H1 (cell line): Measurements from ENCODE around the gene ILK. TPM values are rescaled to one million over a fixed set of nuclear protein-coding genes. Genes with fewer than 3 reads are reported as not detected.

Source experiments
- CTCF ChIA-PET: fragments of 300-600 bp; sonication (Branson Sonifier 250); formaldehyde crosslinking; loops from one replicate; lab custom pipeline; 2021; ENCODE audit not compliant: partially characterized antibody; lab: Charles Lee
- POLR2A ChIA-PET: fragments of 300-600 bp; sonication (Branson Sonifier 250); formaldehyde crosslinking; loops from one replicate; lab custom pipeline; 2021; ENCODE audit warnings: inconsistent platforms; ENCODE audit not compliant: partially characterized antibody; lab: Charles Lee
- DNase-seq, 2 experiments: peaks; one replicate each; pipeline versions ENCODE4 v3.0.0 to v3.0.0-alpha.2; 2010 to 2022; ENCODE audit warnings: low spot score in 2 of 2, low read depth in 1 of 2, mixed read lengths in 1 of 2
- FAIRE-seq: peaks from 2 replicates; lab custom pipeline; 2011; peaks lifted over from hg19 to GRCh38; lab: Jason Lieb, UNC
- H2AFZ ChIP-seq: 2 replicates; pipeline ENCODE4 v1.8.1; 2012; ENCODE audit warnings: low read length, inconsistent platforms
- H2AK5ac ChIP-seq: 2 replicates; pipeline ENCODE4 v1.6.1; 2013; ENCODE audit warnings: low read depth, low read length
- H2BK120ac ChIP-seq: replicated peaks from 2 replicates; pipeline ENCODE3; 2013; ENCODE audit warnings: low read depth, low read length, inconsistent platforms
- H2BK12ac ChIP-seq: 2 replicates; pipeline ENCODE4 v1.6.1; 2013; ENCODE audit warnings: low read depth, low read length
- H2BK15ac ChIP-seq: 2 replicates; pipeline ENCODE4 v1.6.1; 2013; ENCODE audit warnings: low read length
- H2BK20ac ChIP-seq: 2 replicates; pipeline ENCODE4 v1.6.1; 2013; ENCODE audit warnings: low read length
- H2BK5ac ChIP-seq: 2 replicates; pipeline ENCODE4 v1.6.1; 2013; ENCODE audit warnings: low read depth, low read length
- H3K14ac ChIP-seq: 2 replicates; pipeline ENCODE4 v1.6.1; 2013; ENCODE audit warnings: inconsistent platforms; ENCODE audit not compliant: insufficient read length
- H3K18ac ChIP-seq: 2 replicates; pipeline ENCODE4 v1.6.1; 2013; ENCODE audit warnings: low read length; ENCODE audit errors: extremely low read depth
- H3K23ac ChIP-seq: 2 replicates; pipeline ENCODE4 v1.6.1; 2013; ENCODE audit warnings: inconsistent platforms; ENCODE audit not compliant: insufficient read length
- H3K23me2 ChIP-seq: 2 replicates; pipeline ENCODE4 v1.6.1; 2013; ENCODE audit warnings: low read depth, low read length
- H3K27ac ChIP-seq: 2 replicates; pipeline ENCODE4 v1.6.1; 2011; ENCODE audit warnings: low read depth, low read length, inconsistent platforms
- H3K27me3 ChIP-seq, 4 experiments: replicated peaks in 1 of 4; 1 replicate in 1 of 4; 2 replicates in 3 of 4; pipeline versions ENCODE4 v1.6.1 to v1.8.1; 2011 to 2013; ENCODE audit warnings: low read length in 3 of 4, mild to moderate bottlenecking in 3 of 4, inconsistent platforms in 2 of 4, mixed read lengths in 2 of 4, moderate library complexity in 1 of 4; ENCODE audit not compliant: control insufficient read depth in 3 of 4, insufficient read depth in 3 of 4; ENCODE audit errors: extremely low read depth in 1 of 4
- H3K36me3 ChIP-seq, 4 experiments: 2 replicates each; pipeline versions ENCODE4 v1.6.1 to v1.8.1; 2011 to 2013; ENCODE audit warnings: mild to moderate bottlenecking in 4 of 4, low read length in 3 of 4, moderate library complexity in 2 of 4, control low read depth in 1 of 4, inconsistent platforms in 1 of 4; ENCODE audit not compliant: insufficient read depth in 4 of 4, control insufficient read depth in 2 of 4
- H3K4ac ChIP-seq: replicated peaks from 2 replicates; pipeline ENCODE3; 2013; ENCODE audit warnings: low read length, low read depth, mixed read lengths, inconsistent platforms; ENCODE audit not compliant: insufficient read length
- H3K4me1 ChIP-seq, 4 experiments: replicated peaks in 1 of 4; 1 replicate in 1 of 4; 2 replicates in 3 of 4; pipeline versions ENCODE4 v1.6.1 to v1.8.1; 2011 to 2013; ENCODE audit warnings: low read length in 3 of 4, inconsistent platforms in 2 of 4, mixed read lengths in 1 of 4; ENCODE audit not compliant: insufficient read depth in 4 of 4, control insufficient read depth in 3 of 4
- H3K4me2 ChIP-seq, 2 experiments: 2 replicates each; pipeline versions ENCODE4 v1.6.1 to v1.8.1; 2011 to 2013; ENCODE audit warnings: low read depth in 2 of 2, low read length in 2 of 2, control low read depth in 1 of 2, inconsistent platforms in 1 of 2, mild to moderate bottlenecking in 1 of 2; ENCODE audit not compliant: insufficient read depth in 1 of 2
- H3K4me3 ChIP-seq, 4 experiments: fragments of 200-600, 300-600 bp in 1 of 4; sonication (generic), shearing (Covaris generic), sonication (Bioruptor Twin) in 1 of 4; 2 replicates each; pipeline versions ENCODE4 v1.5.1 to v1.8.1; 2011 to 2016; ENCODE audit warnings: low read length in 4 of 4, low read depth in 3 of 4, control low read depth in 2 of 4, inconsistent platforms in 2 of 4, mild to moderate bottlenecking in 2 of 4, mixed read lengths in 1 of 4, moderate library complexity in 1 of 4; ENCODE audit not compliant: insufficient read depth in 2 of 4; ENCODE audit errors: extremely low read depth in 1 of 4
- H3K56ac ChIP-seq: replicated peaks from 2 replicates; pipeline ENCODE3; 2013; ENCODE audit warnings: low read depth, mild to moderate bottlenecking, mixed read lengths, low read length, inconsistent platforms; ENCODE audit not compliant: insufficient read length
- H3K79me1 ChIP-seq: 2 replicates; pipeline ENCODE4 v1.6.1; 2013; ENCODE audit warnings: low read depth, low read length, control low read depth
- H3K79me2 ChIP-seq, 2 experiments: 2 replicates each; pipeline versions ENCODE4 v1.6.1 to v1.8.1; 2012 to 2013; ENCODE audit warnings: low read length in 2 of 2, mild to moderate bottlenecking in 2 of 2, inconsistent platforms in 1 of 2; ENCODE audit not compliant: insufficient read depth in 2 of 2, control insufficient read depth in 1 of 2
- H3K9ac ChIP-seq, 4 experiments: replicated peaks in 1 of 4; 1 replicate in 1 of 4; 2 replicates in 3 of 4; pipeline versions ENCODE4 v1.6.1 to v1.8.1; 2011 to 2013; ENCODE audit warnings: low read depth in 3 of 4, low read length in 3 of 4, control low read depth in 2 of 4, mild to moderate bottlenecking in 2 of 4, moderate library complexity in 2 of 4, inconsistent platforms in 1 of 4; ENCODE audit errors: extremely low read depth in 1 of 4
- H3K9me3 ChIP-seq, 2 experiments: 2 replicates each; pipeline versions ENCODE4 v1.6.1 to v1.8.1; 2012 to 2013; ENCODE audit warnings: mild to moderate bottlenecking in 2 of 2, moderate library complexity in 2 of 2, control low read depth in 1 of 2, inconsistent platforms in 1 of 2, low read depth in 1 of 2, low read length in 1 of 2, mixed read lengths in 1 of 2; ENCODE audit not compliant: insufficient read depth in 2 of 2
- H4K20me1 ChIP-seq, 2 experiments: replicated peaks in 1 of 2; 2 replicates each; pipeline versions ENCODE3 to v1.8.1; 2011 to 2013; ENCODE audit warnings: inconsistent platforms in 2 of 2, low read length in 2 of 2, mild to moderate bottlenecking in 1 of 2; ENCODE audit not compliant: insufficient read depth in 2 of 2, control insufficient read depth in 1 of 2
- H4K5ac ChIP-seq: 2 replicates; pipeline ENCODE4 v1.6.1; 2013; ENCODE audit warnings: low read length, low read depth, mixed read lengths, inconsistent platforms; ENCODE audit not compliant: insufficient read length
- H4K8ac ChIP-seq: 2 replicates; pipeline ENCODE4 v1.8.0; 2013; ENCODE audit warnings: mild to moderate bottlenecking, moderate library complexity, low read length, inconsistent platforms; ENCODE audit not compliant: insufficient read depth; ENCODE audit errors: extremely low read depth
- H4K91ac ChIP-seq: replicated peaks from 2 replicates; pipeline ENCODE3; 2013; ENCODE audit warnings: low read length, mixed read lengths, inconsistent platforms; ENCODE audit not compliant: insufficient read length
- BCL11A ChIP-seq, 2 experiments: IDR thresholded peaks; one replicate each; pipeline ENCODE4 v1.6.1; 2011; ENCODE audit warnings: low read depth in 2 of 2, low read length in 2 of 2, mild to moderate bottlenecking in 2 of 2
- BRCA1 ChIP-seq: IDR thresholded peaks from 2 replicates; pipeline ENCODE4 v1.6.1; 2012; ENCODE audit warnings: low read depth, low read length, improper control_type of control experiment
- KDM1A ChIP-seq: fragments of 200-600, 300-600 bp; sonication (generic); IDR thresholded peaks from 2 replicates; pipeline ENCODE4 v1.7.1; 2016; ENCODE audit warnings: mild to moderate bottlenecking, low read length, borderline replicate concordance
- WGBS, 2 experiments: shearing (Covaris generic) in 1 of 2; methylation state at CpG; one replicate each; pipeline versions ENCODE4 v1.1.6 to v1.1.7; 2013 to 2015; ENCODE audit warnings: low lambda C conversion rate in 2 of 2, mixed read lengths in 2 of 2, inconsistent platforms in 1 of 2, low coverage in 1 of 2, missing lambda C conversion rate in 1 of 2; ENCODE audit not compliant: insufficient replicate concordance in 2 of 2, insufficient coverage in 1 of 2, insufficient read length in 1 of 2; ENCODE audit errors: extremely low coverage in 1 of 2, missing lambda C conversion rate in 1 of 2; 5-methylcytosine and 5-hydroxymethylcytosine counted together
- polyA plus RNA-seq, 7 experiments: library from polyadenylated mRNA; depleted of rRNA in 3 of 7; stranded (reverse) in 5 of 7; unstranded in 2 of 7; fragments of >200 nt in 5 of 7; fragments of 200-250 nt in 2 of 7; gene quantifications; 1 replicate in 5 of 7; 2 replicates in 1 of 7; 4 replicates in 1 of 7; pipeline versions ENCODE4 v1.2.1 to v1.2.3, GENCODE V29; 2011 to 2013; ENCODE audit warnings: missing spikeins in 2 of 7, mixed read lengths in 2 of 7
- total RNA-seq: library from RNA; stranded (reverse); fragmentation: NEBNext Ultra II Directional; extraction: Animal tissue kit (Norgen Biotek cat#: 25700); gene quantifications from 2 replicates; pipeline ENCODE4 v1.2.1, GENCODE V29; 2021
- TF ChIP-seq, protein P1 (sequence below): IDR thresholded peaks from 2 replicates; pipeline ENCODE4 v1.6.1; 2011; ENCODE audit warnings: low read length, improper control_type of control experiment

ILK gene
- total and polyA plus RNA-seq, 2 of the 8 experiments (the other 6 are each of a cell fraction or from before 2014, with no cell fraction given), result 91.4 to 132 TPM

DNA sequence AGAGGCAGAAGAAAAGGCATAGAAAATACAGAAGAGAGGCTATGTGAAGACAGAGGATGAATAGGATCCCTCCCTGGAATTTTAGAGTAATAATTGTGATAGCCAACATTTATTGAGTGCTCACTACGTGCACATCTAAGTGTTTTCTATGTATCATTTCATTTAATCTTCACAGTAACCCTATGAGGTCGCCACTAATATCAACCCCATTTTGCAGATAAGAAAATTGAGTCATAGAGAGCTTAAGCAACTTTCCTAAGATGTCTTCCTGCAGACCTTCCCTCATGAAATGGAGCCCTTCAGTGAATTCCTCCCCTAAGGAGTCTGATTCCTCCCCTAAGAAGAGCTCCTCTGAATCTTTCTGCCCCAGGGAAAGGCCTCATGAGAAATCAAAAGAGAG lies 38.2 kb upstream of the ILK start:
- Histone ChIP-seq H3K9ac (no peak overlapping the region), H3K23me2 (no peaks in the 10 kb centered on the region), H3K27me3 (peaks cover 0 to 2% (median 0%) of the 10 kb centered on the region in 4 experiments; a peak in 1 of 7 replicates), H2AK5ac (no peak overlapping the region), H3K9me3 (no peaks in the 10 kb centered on the region), H2BK120ac (no peak overlapping the region), H2BK12ac (no peak overlapping the region), H3K4ac (no peak overlapping the region), H2AFZ (no peak overlapping the region), H3K4me1 (peaks cover 0 to 9% (median 3%) of the 10 kb centered on the region in 4 experiments; a peak in 5 of 7 replicates), H4K5ac (no peak overlapping the region), H3K79me1 (no peaks in the 10 kb centered on the region), H3K27ac (no peak overlapping the region), H3K4me3 (no peak overlapping the region), H2BK5ac (no peak overlapping the region), H4K91ac (no peak overlapping the region), H2BK20ac (no peak overlapping the region), H3K14ac (no peak overlapping the region), H3K18ac (no peak overlapping the region), H2BK15ac (no peak overlapping the region), H3K4me2 (no peak overlapping the region), H3K79me2 (no peaks in the 10 kb centered on the region), H3K23ac (no peak overlapping the region), H3K56ac (no peak overlapping the region), H4K20me1 (no peaks in the 10 kb centered on the region), H3K36me3 (no peaks in the 10 kb centered on the region), H4K8ac (no peak overlapping the region)
- FAIRE-seq (no peak), DNase-seq (no peak)
- ChIA-PET CTCF (interaction anchor here (0.9 to 1.6 kb wide), 5 partner anchors 34 to 102 kb away, joined by 3 to 7 read pairs (median 3); no protein-coding TSS in a partner anchor), POLR2A (no interaction called here)
- TF ChIP-seq KDM1A, result 0 out of 2 replicates have a peak, but pooled peaks have one; percentile 13
- TF ChIP-seq BCL11A (IDR thresholded peaks at IDR 0.05; ENCODE audit: low read depth in 2 of 2, low read length in 2 of 2), result no peak
- TF ChIP-seq, protein P1, sequence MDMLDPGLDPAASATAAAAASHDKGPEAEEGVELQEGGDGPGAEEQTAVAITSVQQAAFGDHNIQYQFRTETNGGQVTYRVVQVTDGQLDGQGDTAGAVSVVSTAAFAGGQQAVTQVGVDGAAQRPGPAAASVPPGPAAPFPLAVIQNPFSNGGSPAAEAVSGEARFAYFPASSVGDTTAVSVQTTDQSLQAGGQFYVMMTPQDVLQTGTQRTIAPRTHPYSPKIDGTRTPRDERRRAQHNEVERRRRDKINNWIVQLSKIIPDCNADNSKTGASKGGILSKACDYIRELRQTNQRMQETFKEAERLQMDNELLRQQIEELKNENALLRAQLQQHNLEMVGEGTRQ, result no peak
- no peak for TF ChIP-seq BRCA1
- WGBS, 2 experiments, result 82% methylated on average over 2 of the region's 2 CpGs; no CpG with 5 or more reads in 1 of the 2 experiments
